GM12878 (cell line): ENCODE measurements around the gene MAPK1. TPM values are rescaled to one million over a fixed set of nuclear protein-coding genes. Genes with fewer than 3 reads are reported as not detected.

Experiments used
- ATAC-seq: fragments of 200-7000 bp; cut with Tn5 transposase; 3 replicates; pipeline ENCODE4 v1.9.1; 2020; ENCODE audit warnings: mild to moderate bottlenecking, moderate library complexity
- BruUV-seq: library from RNA; stranded (reverse); fragments of 400-500 nt; replicated peaks from 2 replicates; lab custom pipeline; 2021; lab: Mats Ljungman, UMichigan
- CTCF ChIA-PET: fragments of 300-600 bp; sonication (Branson Sonifier 250); formaldehyde crosslinking; extraction: SDS; loops from one replicate; lab custom pipeline; 2021; ENCODE audit warnings: inconsistent platforms; lab: Yijun Ruan, JAX
- POLR2A ChIA-PET: fragments of 350-600 bp; formaldehyde crosslinking; extraction: SDS; loops from one replicate; lab custom pipeline; 2021; ENCODE audit warnings: inconsistent platforms; lab: Charles Lee
- RAD21 ChIA-PET: fragments of 300-600 bp; sonication (Branson Sonifier 250); formaldehyde crosslinking; loops from one replicate; lab custom pipeline; 2023; ENCODE audit warnings: antibody characterized with exemption; ENCODE audit not compliant: unreplicated experiment; lab: Charles Lee
- SMC1A ChIA-PET: fragments of 300-600 bp; sonication (Branson Sonifier 250); formaldehyde crosslinking; loops from one replicate; lab custom pipeline; 2023; ENCODE audit not compliant: unreplicated experiment, uncharacterized antibody; lab: Charles Lee
- DNase-seq: peaks from one replicate; pipeline ENCODE4 v3.0.0-alpha.2; 2011; ENCODE audit warnings: low read depth, low spot score
- FAIRE-seq: peaks from 3 replicates; lab custom pipeline; 2011; peaks lifted over from hg19 to GRCh38; lab: Jason Lieb, UNC
- H2AFZ ChIP-seq: 2 replicates; pipeline ENCODE4 v1.6.0; 2011; ENCODE audit warnings: low read depth, low read length, control low read depth; ENCODE audit not compliant: control insufficient read depth
- H3K27ac ChIP-seq: 2 replicates; pipeline ENCODE4 v1.5.1; 2011; ENCODE audit warnings: control low read depth; ENCODE audit not compliant: control insufficient read depth, insufficient read depth
- H3K27me3 ChIP-seq, 2 experiments: replicated peaks in 1 of 2; 2 replicates each; pipeline versions ENCODE4 v1.6.0 to v1.6.1; 2011; ENCODE audit warnings: low read length in 1 of 2; ENCODE audit not compliant: control insufficient read depth in 2 of 2, insufficient read depth in 2 of 2
- H3K36me3 ChIP-seq, 2 experiments: 2 replicates each; pipeline ENCODE4 v1.5.1; 2011; ENCODE audit warnings: low read length in 1 of 2; ENCODE audit not compliant: control insufficient read depth in 2 of 2, insufficient read depth in 2 of 2
- H3K4me1 ChIP-seq: 2 replicates; pipeline ENCODE4 v1.6.1; 2011; ENCODE audit warnings: mild to moderate bottlenecking, low read length, moderate library complexity, mixed read lengths; ENCODE audit not compliant: control insufficient read depth, insufficient read depth
- H3K4me2 ChIP-seq: 2 replicates; pipeline ENCODE4 v1.6.0; 2011; ENCODE audit warnings: control low read depth; ENCODE audit not compliant: control insufficient read depth, insufficient read depth
- H3K4me3 ChIP-seq: fragments of 200-600 bp; sonication (generic); 2 replicates; pipeline ENCODE4 v1.5.1; 2016
- H3K79me2 ChIP-seq: 2 replicates; pipeline ENCODE4 v1.6.0; 2011; ENCODE audit warnings: low read length; ENCODE audit not compliant: control insufficient read depth, insufficient read depth
- H3K9ac ChIP-seq: 2 replicates; pipeline ENCODE4 v1.8.0; 2011; ENCODE audit warnings: low read length, control low read depth, mixed read lengths; ENCODE audit not compliant: control insufficient read depth, insufficient read depth
- H3K9me3 ChIP-seq: replicated peaks from 3 replicates; pipeline ENCODE4 v1.5.1; 2011; ENCODE audit warnings: mild to moderate bottlenecking, low read length; ENCODE audit not compliant: control insufficient read depth, insufficient read depth
- H4K20me1 ChIP-seq: 2 replicates; pipeline ENCODE4 v1.6.0; 2011; ENCODE audit not compliant: control insufficient read depth, insufficient read depth
- CBX3 ChIP-seq: fragments of 200-600 bp; sonication (generic); IDR thresholded peaks from 2 replicates; pipeline ENCODE4 v1.6.1; 2016; ENCODE audit warnings: low read depth, borderline replicate concordance
- CEBPB ChIP-seq, 2 experiments: fragments of 150-350 bp in 1 of 2; IDR thresholded peaks; 2 replicates each; pipeline ENCODE4 v1.6.1; 2012 to 2014; ENCODE audit warnings: low read depth in 2 of 2, low read length in 2 of 2, borderline replicate concordance in 1 of 2, inconsistent platforms in 1 of 2
- CEBPZ ChIP-seq: fragments of 150-350 bp; IDR thresholded peaks from 2 replicates; pipeline ENCODE4 v1.6.1; 2016; ENCODE audit warnings: low read depth, low read length
- CHD4 ChIP-seq: fragments of 200-600 bp; sonication (generic); IDR thresholded peaks from 2 replicates; pipeline ENCODE4 v1.6.1; 2016; ENCODE audit warnings: mild to moderate bottlenecking
- EGR1 ChIP-seq, 2 experiments: IDR thresholded peaks; 1 replicate in 1 of 2; 2 replicates in 1 of 2; pipeline ENCODE4 v1.6.1; 2011 to 2012; ENCODE audit warnings: low read depth in 2 of 2, low read length in 2 of 2, borderline replicate concordance in 1 of 2, mild to moderate bottlenecking in 1 of 2, moderate library complexity in 1 of 2
- NRF1 ChIP-seq: conservative IDR thresholded peaks from 2 replicates; pipeline ENCODE4 v1.6.1; 2011; ENCODE audit warnings: mild to moderate bottlenecking, low read depth, low read length, improper control_type of control experiment
- POU2F2 ChIP-seq: IDR thresholded peaks from 3 replicates; pipeline ENCODE4 v1.6.1; 2011; ENCODE audit warnings: low read depth, mild to moderate bottlenecking, low read length, borderline replicate concordance
- RB1 ChIP-seq: fragments of 450-650 bp; formaldehyde crosslinking; IDR thresholded peaks from 2 replicates; pipeline ENCODE4 v1.6.1; 2017; ENCODE audit warnings: mild to moderate bottlenecking, borderline replicate concordance
- SIN3A ChIP-seq: IDR thresholded peaks from 2 replicates; pipeline ENCODE4 v1.6.1; 2012; ENCODE audit warnings: low read depth, low read length, improper control_type of control experiment
- SREBF1 ChIP-seq: IDR thresholded peaks from 2 replicates; pipeline ENCODE4 v1.6.1; 2012; ENCODE audit warnings: mild to moderate bottlenecking, low read length
- TARDBP ChIP-seq: IDR thresholded peaks from 2 replicates; pipeline ENCODE4 v1.6.1; 2016; ENCODE audit warnings: borderline replicate concordance
- ZNF622 ChIP-seq: fragments of 450-650 bp; IDR thresholded peaks from 2 replicates; pipeline ENCODE4 v1.6.1; 2017; ENCODE audit warnings: mild to moderate bottlenecking, inconsistent platforms
- ZSCAN29 ChIP-seq: fragments of 450-650 bp; IDR thresholded peaks from 2 replicates; pipeline ENCODE4 v1.6.1; 2017; ENCODE audit warnings: mild to moderate bottlenecking, moderate library complexity
- WGBS: methylation state at CpG from one replicate; pipeline ENCODE4 v1.1.6; 2016; ENCODE audit warnings: low lambda C conversion rate; ENCODE audit not compliant: insufficient replicate concordance, insufficient coverage; ENCODE audit errors: missing lambda C conversion rate; 5-methylcytosine and 5-hydroxymethylcytosine counted together
- in situ Hi-C: fragments of 300-500 bp; cut with MboI; formaldehyde crosslinking; loops from 9 replicates; pipeline ENCODE4 v1.14.3; 2018; ENCODE audit warnings: mixed read lengths
- intact Hi-C: fragments of 100-400 bp; cut with micrococcal nuclease; formaldehyde crosslinking; loops from one replicate; pipeline ENCODE4 v1.14.2; 2022; ENCODE audit not compliant: unreplicated experiment
- polyA plus RNA-seq, 11 experiments: library from polyadenylated mRNA; depleted of rRNA in 4 of 11; unstranded in 6 of 11; stranded (reverse) in 5 of 11; fragments of >200 nt; fragmentation: Nextera tagmentation in 4 of 11; fragmentation: Illumina TruSeq in 1 of 11; extraction: Ambion mirVana in 4 of 11; extraction: Trizol in 1 of 11; gene quantifications; 1 replicate in 1 of 11; 2 replicates in 10 of 11; pipeline versions ENCODE4 v1.2.1 to v1.2.3, GENCODE V29; 2011 to 2016; ENCODE audit warnings: inconsistent platforms in 2 of 11, missing spikeins in 2 of 11, low read depth in 1 of 11
- total RNA-seq, 4 experiments: library from RNA; depleted of rRNA in 3 of 4; stranded (reverse); fragments of >200 nt in 3 of 4; fragmentation: Illumina TruSeq in 1 of 4; extraction: Trizol in 1 of 4; gene quantifications; 2 replicates each; pipeline versions ENCODE4 v1.2.1 to v1.2.3, GENCODE V29; 2013 to 2021

MAPK1 gene
- total and polyA plus RNA-seq, 10 of the 15 experiments (the other 5 are each of a cell fraction or from before 2014, with no cell fraction given) = 7.0 to 123 (median 58.4) TPM

- no peak for TF ChIP-seq CEBPZ
- no peak for TF ChIP-seq EGR1 (IDR thresholded peaks at IDR 0.05; ENCODE audit: borderline replicate concordance in 1 of 2, low read depth in 2 of 2, low read length in 2 of 2)
- TF ChIP-seq CEBPB (IDR thresholded peaks at IDR 0.05; ENCODE audit: borderline replicate concordance in 1 of 2, low read depth in 2 of 2, low read length in 2 of 2) = no peak
- no peak for TF ChIP-seq ZSCAN29
- TF ChIP-seq, all 136 proteins: peak for 0
Observed at GRCh38 chr22:21841422-21841821, 26.0 kb downstream of the MAPK1 start (continued).

- Histone ChIP-seq H3K9ac (no peak overlapping the region), H3K79me2 (peaks cover 29% of the 10 kb centered on the region), H3K9me3 (no peaks in the 10 kb centered on the region; the same call in 2 of the 3 replicates), H3K27ac (no peak overlapping the region), H3K4me2 (no peak overlapping the region), H3K36me3 (no peaks in the 10 kb centered on the region; a peak in 1 of 4 replicates)
- ChIA-PET SMC1A (interaction anchor here (0.7 to 1.1 kb wide), 3 partner anchors 9 to 20 kb away, joined by 3 read pairs; no protein-coding TSS in a partner anchor), CTCF (interaction anchor here (1.7 kb wide), 1 partner anchor 22 kb away, joined by 4 read pairs; no protein-coding TSS in a partner anchor), POLR2A (interaction anchor here (0.8 to 2.0 kb wide), 3 partner anchors 10 to 20 kb away, joined by 3 to 6 read pairs (median 4); no protein-coding TSS in a partner anchor)
- WGBS = 86% methylated on average over 8 of the region's 8 CpGs
- TF ChIP-seq NRF1 (no peak), CBX3 (no peak), TARDBP (no peak), SREBF1 (no peak), ZNF622 (no peak), CHD4 (no peak), RB1 (no peak), SIN3A (no peak), POU2F2 (no peak)
- TF ChIP-seq, all 136 proteins: peak for 0
- FAIRE-seq = no peak
- in situ Hi-C loops (no loop called here), intact Hi-C loops (no loop called here)
- no peaks in the 10 kb centered on the region; the same call in 1 of the 2 replicates for H4K20me1 ChIP-seq
- no peaks in the 10 kb centered on the region for H3K27me3 ChIP-seq
- no peak for DNase-seq
- no peak overlapping the region for H3K4me3 ChIP-seq
- H2AFZ ChIP-seq = no peak overlapping the region
- peaks cover 5% of the 10 kb centered on the region; the same call in 1 of the 2 replicates for H3K4me1 ChIP-seq
- RAD21 ChIA-PET = no interaction called here
- BruUV-seq = no TSS peak
- no peak for ATAC-seq
Observed at GRCh38 chr22:21840236-21840823, 27.1 kb downstream of the MAPK1 start.
